ENCODE results near the gene PTPN2. TPM values are rescaled to one million over a fixed set of nuclear protein-coding genes. Genes with fewer than 3 reads are reported as not detected.
"Not testable (repeated sequence)": the region's sequence is repeated elsewhere in the genome, so short reads cannot be mapped to it uniquely, and the experiment has no call there.

Gene PTPN2
- total and polyA plus RNA-seq, 2 donors, result 116 to 155 TPM

DNA sequence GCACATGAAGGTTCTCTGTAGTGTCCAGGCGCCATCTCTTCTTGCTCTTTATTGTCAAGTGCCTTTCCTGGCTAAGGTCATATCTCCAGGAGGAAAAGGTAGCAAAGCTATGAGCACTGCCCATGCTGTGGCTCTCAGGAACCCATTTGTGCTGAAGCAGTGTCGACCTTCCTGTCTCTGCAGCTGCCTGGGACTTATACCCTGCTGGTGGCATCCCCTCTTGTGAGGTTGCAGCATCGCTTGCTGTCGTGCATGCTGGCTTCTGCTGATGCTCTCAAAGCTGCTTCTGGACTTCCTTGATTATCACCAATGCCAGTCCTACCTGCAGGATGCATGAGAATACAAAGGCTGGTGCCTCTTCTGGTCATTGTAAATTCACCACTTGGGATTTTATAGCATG is 22.1 kb upstream of the PTPN2 start:
- DNase-seq (ENCODE audit: low read depth in 6 of 9, low spot score in 9 of 9), result no peak
- Histone ChIP-seq H3K9me3 (ENCODE audit: control insufficient read depth in 2 of 2, insufficient read depth in 1 of 2, low read length in 1 of 2) (peaks cover 0 to 10% of the 10 kb centered on the region in 2 donors), H3K4me3 (ENCODE audit: low read length in 2 of 2) (no peak overlapping the region), H3K27me3 (ENCODE audit: control insufficient read depth in 2 of 2, insufficient read depth in 1 of 2, low read length in 1 of 2) (peaks cover 0 to under 1% of the 10 kb centered on the region in 2 donors), H3K4me1 (ENCODE audit: control insufficient read depth in 2 of 2, insufficient read depth in 2 of 2, low read length in 2 of 2) (peaks cover 0 to 40% of the 10 kb centered on the region in 2 donors), H3K36me3 (ENCODE audit: control insufficient read depth in 2 of 2, insufficient read depth in 2 of 2, low read length in 1 of 2) (no peaks in the 10 kb centered on the region), H3K27ac (ENCODE audit: low read depth in 1 of 2, low read length in 1 of 2) (no peak overlapping the region)
- 93% methylated on average over 4 of the region's 4 CpGs for WGBS

DNA sequence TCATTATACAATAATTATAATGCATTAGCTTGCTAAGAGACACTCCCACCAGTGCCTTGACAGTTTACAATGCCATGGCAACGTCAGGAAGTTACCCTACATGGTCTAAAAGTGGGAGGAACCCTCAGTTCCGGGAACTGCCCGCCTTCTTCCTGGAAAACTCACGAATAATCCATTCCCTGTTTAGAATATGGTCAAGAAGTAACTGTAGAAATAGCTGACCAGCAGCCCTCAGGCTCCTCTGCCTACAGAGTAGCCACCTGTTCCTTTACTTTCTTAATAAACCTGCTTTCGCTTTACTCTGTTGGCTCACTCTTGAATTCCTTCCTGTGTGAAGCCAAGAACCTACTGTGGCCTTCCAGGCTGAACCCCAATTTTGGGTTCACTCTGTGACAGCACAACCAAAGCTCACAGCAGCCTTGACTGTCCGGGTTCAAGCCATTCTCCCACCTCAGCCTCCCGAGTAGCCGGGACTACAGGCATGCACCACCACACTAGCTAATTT is 20.0 kb upstream of the PTPN2 start:
- H3K36me3 ChIP-seq (ENCODE audit: control insufficient read depth in 2 of 2, insufficient read depth in 2 of 2, low read length in 1 of 2), result no peaks in the 10 kb centered on the region
- peak overlapping the region in 1 of 2 donors; percentile 22 for H3K27ac ChIP-seq (ENCODE audit: low read depth in 1 of 2, low read length in 1 of 2)
- DNase-seq (ENCODE audit: low read depth in 6 of 9, low spot score in 9 of 9), result peak in 1 of 9 donors; percentile 57
- WGBS, result 75% methylated on average over 8 of the region's 8 CpGs
- H3K4me1 ChIP-seq (ENCODE audit: control insufficient read depth in 2 of 2, insufficient read depth in 2 of 2, low read length in 2 of 2), result peaks cover 0 to 37% of the 10 kb centered on the region in 2 donors
- H3K27me3 ChIP-seq (ENCODE audit: control insufficient read depth in 2 of 2, insufficient read depth in 1 of 2, low read length in 1 of 2), result no peaks in the 10 kb centered on the region
- peaks cover 0 to 10% of the 10 kb centered on the region in 2 donors for H3K9me3 ChIP-seq (ENCODE audit: control insufficient read depth in 2 of 2, insufficient read depth in 1 of 2, low read length in 1 of 2)
- H3K4me3 ChIP-seq (ENCODE audit: low read length in 2 of 2), result no peak overlapping the region

DNA sequence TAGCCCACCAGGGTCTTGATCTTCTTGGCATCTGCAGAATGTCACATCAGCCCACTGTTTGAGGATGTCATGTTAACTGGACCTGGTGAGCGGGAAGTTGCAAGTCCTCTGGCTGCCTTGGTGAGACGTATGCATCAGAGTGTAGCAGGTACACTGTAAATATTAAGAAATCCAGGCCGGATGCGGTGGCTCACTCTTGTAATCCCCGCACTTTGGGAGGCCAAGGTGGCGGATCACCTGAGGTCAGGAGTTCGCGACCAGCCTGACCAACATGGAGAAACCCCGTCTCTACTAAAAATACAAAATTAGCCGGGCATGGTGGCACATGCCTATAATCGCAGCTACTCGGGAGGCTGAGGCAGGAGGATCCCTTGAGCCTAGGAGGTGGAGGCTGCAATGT is 17.2 kb upstream of the PTPN2 start:
- 97% methylated on average over 12 of the region's 12 CpGs for WGBS
- H3K4me3 ChIP-seq (ENCODE audit: low read length in 2 of 2); H3K27me3 ChIP-seq (ENCODE audit: control insufficient read depth in 2 of 2, insufficient read depth in 1 of 2, low read length in 1 of 2); H3K36me3 ChIP-seq (ENCODE audit: control insufficient read depth in 2 of 2, insufficient read depth in 2 of 2, low read length in 1 of 2); DNase-seq (ENCODE audit: low read depth in 6 of 9, low spot score in 9 of 9); H3K27ac ChIP-seq (ENCODE audit: low read depth in 1 of 2, low read length in 1 of 2): not testable (repeated sequence)
- H3K4me1 ChIP-seq (ENCODE audit: control insufficient read depth in 2 of 2, insufficient read depth in 2 of 2, low read length in 2 of 2), result peaks cover 0 to 20% of the 10 kb centered on the region in 2 donors
- peaks cover 0 to 10% of the 10 kb centered on the region in 2 donors for H3K9me3 ChIP-seq (ENCODE audit: control insufficient read depth in 2 of 2, insufficient read depth in 1 of 2, low read length in 1 of 2)

DNA sequence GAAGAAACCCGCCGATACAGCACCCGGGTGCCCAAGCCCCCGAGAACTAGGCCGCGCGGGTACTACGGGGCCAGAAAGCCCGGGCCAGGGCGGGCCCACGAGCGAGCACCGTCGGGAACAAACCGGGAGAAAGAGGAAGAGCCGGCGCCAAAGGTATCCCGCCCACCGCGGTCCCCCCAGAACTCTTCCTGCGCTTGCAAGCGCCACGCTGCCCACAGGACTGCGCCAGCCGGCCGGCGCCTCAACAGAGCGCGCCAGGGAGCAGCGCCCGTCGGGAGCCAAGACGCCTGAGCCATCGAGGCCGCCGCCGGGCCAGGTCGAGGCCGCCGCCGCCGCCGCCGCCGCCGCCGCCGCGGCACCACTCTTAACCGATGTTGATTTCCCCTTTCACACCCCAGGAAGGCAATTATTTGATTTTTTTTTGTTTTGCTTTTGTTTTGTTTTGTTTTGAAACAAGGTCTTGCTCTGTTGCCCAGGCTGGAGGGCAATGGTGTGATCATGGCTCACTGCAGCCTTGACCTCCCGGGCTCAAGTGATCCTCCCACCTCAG is 12.8 kb upstream of the PTPN2 start:
- DNase-seq (ENCODE audit: low read depth in 6 of 9, low spot score in 9 of 9); H3K27ac ChIP-seq (ENCODE audit: low read depth in 1 of 2, low read length in 1 of 2); H3K36me3 ChIP-seq (ENCODE audit: control insufficient read depth in 2 of 2, insufficient read depth in 2 of 2, low read length in 1 of 2): not testable (repeated sequence)

DNA sequence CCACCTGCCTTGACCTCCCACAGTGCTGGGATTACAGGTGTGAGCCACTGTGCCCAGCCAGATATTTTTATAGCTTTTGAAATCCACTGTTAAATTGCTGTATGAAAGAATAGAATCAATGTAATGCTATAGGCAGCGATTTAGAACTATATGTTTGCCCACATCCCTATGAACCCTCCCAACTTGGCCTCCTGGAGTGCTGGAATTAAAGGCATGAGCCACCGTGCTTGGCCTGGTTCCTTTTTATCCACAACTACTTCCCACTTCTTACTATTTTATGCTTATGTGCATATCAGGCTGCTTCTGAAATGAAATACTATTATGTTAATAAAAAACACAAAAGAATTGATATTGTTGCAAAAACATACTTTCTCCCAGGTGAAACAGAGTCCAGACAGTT is 11.6 kb upstream of the PTPN2 start:
- no peaks in the 10 kb centered on the region for H3K36me3 ChIP-seq (ENCODE audit: control insufficient read depth in 2 of 2, insufficient read depth in 2 of 2, low read length in 1 of 2)
- peaks cover 0 to 10% of the 10 kb centered on the region in 2 donors for H3K27me3 ChIP-seq (ENCODE audit: control insufficient read depth in 2 of 2, insufficient read depth in 1 of 2, low read length in 1 of 2)
- WGBS, result 92% methylated on average over 2 of the region's 2 CpGs
- no peak for DNase-seq (ENCODE audit: low read depth in 6 of 9, low spot score in 9 of 9)
- peaks cover 0 to 5% of the 10 kb centered on the region in 2 donors for H3K9me3 ChIP-seq (ENCODE audit: control insufficient read depth in 2 of 2, insufficient read depth in 1 of 2, low read length in 1 of 2)
- no peak overlapping the region for H3K27ac ChIP-seq (ENCODE audit: low read depth in 1 of 2, low read length in 1 of 2)
- H3K4me1 ChIP-seq (ENCODE audit: control insufficient read depth in 2 of 2, insufficient read depth in 2 of 2, low read length in 2 of 2), result peaks cover 5 to 38% of the 10 kb centered on the region in 2 donors
- H3K4me3 ChIP-seq (ENCODE audit: low read length in 2 of 2), result no peak overlapping the region

More for the DNA sequence above, 12.8 kb upstream of the PTPN2 start:
- WGBS, result 12% methylated on average over 43 of the region's 51 CpGs
- H3K4me3 ChIP-seq (ENCODE audit: low read length in 2 of 2), result peak overlapping the region in 1 of 2 donors; percentile 25
- not testable (repeated sequence) for H3K9me3 ChIP-seq (ENCODE audit: control insufficient read depth in 2 of 2, insufficient read depth in 1 of 2, low read length in 1 of 2); H3K27me3 ChIP-seq (ENCODE audit: control insufficient read depth in 2 of 2, insufficient read depth in 1 of 2, low read length in 1 of 2)
- peaks cover 3 to 33% of the 10 kb centered on the region in 2 donors for H3K4me1 ChIP-seq (ENCODE audit: control insufficient read depth in 2 of 2, insufficient read depth in 2 of 2, low read length in 2 of 2)

DNA sequence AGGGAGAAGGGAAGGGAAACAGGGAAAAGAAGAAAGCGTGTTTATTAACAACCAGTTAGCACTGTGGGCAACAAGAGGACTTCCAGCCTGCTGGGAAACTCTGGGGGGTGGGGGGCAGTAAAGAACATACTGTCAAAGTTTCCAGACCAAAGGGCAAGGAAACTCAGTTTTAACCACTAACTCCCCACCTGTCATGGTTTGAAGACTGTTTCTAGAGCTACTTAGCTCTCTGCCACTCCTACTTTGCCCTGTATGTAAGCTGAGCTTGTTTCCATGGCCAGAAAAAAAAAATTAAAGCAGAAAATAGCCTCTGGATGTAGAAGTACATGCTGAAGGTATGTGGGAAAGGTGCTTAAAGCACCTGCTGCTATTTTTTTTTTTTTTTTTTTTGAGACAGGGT is 11.0 kb upstream of the PTPN2 start:
- Histone ChIP-seq H3K27me3 (ENCODE audit: control insufficient read depth in 2 of 2, insufficient read depth in 1 of 2, low read length in 1 of 2) (peaks cover 0 to 10% of the 10 kb centered on the region in 2 donors), H3K27ac (ENCODE audit: low read depth in 1 of 2, low read length in 1 of 2) (peak overlapping the region in 1 of 2 donors; percentile 61), H3K36me3 (ENCODE audit: control insufficient read depth in 2 of 2, insufficient read depth in 2 of 2, low read length in 1 of 2) (no peaks in the 10 kb centered on the region), H3K9me3 (ENCODE audit: control insufficient read depth in 2 of 2, insufficient read depth in 1 of 2, low read length in 1 of 2) (peaks cover 0 to 11% of the 10 kb centered on the region in 2 donors), H3K4me1 (ENCODE audit: control insufficient read depth in 2 of 2, insufficient read depth in 2 of 2, low read length in 2 of 2) (peaks cover 5 to 40% of the 10 kb centered on the region in 2 donors), H3K4me3 (ENCODE audit: low read length in 2 of 2) (no peak overlapping the region)
- peak in 1 of 9 donors; percentile 60 for DNase-seq (ENCODE audit: low read depth in 6 of 9, low spot score in 9 of 9)
- WGBS, result 88% methylated on average over 1 of the region's 1 CpG

DNA sequence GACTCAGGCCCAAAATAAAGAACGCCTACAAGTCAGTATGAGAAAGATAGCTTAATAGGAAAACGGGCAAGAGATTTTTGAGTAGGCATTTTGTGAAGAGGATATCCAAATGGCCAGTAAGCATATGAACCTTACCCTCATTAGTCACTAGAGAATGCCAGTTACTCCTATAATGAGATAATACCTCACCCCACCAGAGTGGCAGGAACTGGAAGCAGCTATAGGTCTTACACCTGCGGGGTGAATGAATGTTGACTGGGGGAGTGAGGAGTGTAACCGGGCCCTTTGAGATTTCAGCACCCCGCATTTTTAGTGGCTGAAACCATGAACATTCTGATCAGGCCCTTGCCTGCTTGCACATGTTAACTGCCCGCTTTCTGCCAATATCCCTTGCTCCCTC is 7.5 kb upstream of the PTPN2 start:
- H3K27me3 ChIP-seq (ENCODE audit: control insufficient read depth in 2 of 2, insufficient read depth in 1 of 2, low read length in 1 of 2), result no peaks in the 10 kb centered on the region
- H3K36me3 ChIP-seq (ENCODE audit: control insufficient read depth in 2 of 2, insufficient read depth in 2 of 2, low read length in 1 of 2), result no peaks in the 10 kb centered on the region
- WGBS, result 93% methylated on average over 6 of the region's 6 CpGs
- H3K27ac ChIP-seq (ENCODE audit: low read depth in 1 of 2, low read length in 1 of 2), result no peak overlapping the region
- peaks cover 5 to 38% of the 10 kb centered on the region in 2 donors for H3K4me1 ChIP-seq (ENCODE audit: control insufficient read depth in 2 of 2, insufficient read depth in 2 of 2, low read length in 2 of 2)
- no peak for DNase-seq (ENCODE audit: low read depth in 6 of 9, low spot score in 9 of 9)
- peaks cover 0 to 13% of the 10 kb centered on the region in 2 donors for H3K9me3 ChIP-seq (ENCODE audit: control insufficient read depth in 2 of 2, insufficient read depth in 1 of 2, low read length in 1 of 2)
- H3K4me3 ChIP-seq (ENCODE audit: low read length in 2 of 2), result no peak overlapping the region

DNA sequence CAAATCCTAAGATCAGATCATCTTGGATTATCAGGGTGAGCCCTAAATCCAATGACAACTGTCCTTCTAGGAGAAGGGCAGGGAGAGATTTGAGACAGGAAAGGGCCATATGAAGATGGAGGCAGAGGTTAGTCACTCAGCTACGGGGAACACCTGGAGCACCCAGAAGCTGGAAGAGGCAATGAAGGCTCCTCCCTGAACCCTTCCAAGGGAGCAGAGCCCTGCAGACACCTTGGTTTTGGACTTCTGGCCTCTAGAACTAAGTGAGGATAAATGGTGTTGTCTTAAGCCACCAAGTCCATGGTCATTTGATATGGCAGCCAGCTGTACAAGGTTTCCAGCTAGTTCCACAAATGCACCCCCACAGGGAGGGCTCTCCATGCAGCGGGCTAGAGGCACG is 6.9 kb upstream of the PTPN2 start:
- Histone ChIP-seq H3K27ac (ENCODE audit: low read depth in 1 of 2, low read length in 1 of 2) (peak overlapping the region in 1 of 2 donors; percentile 13), H3K4me1 (ENCODE audit: control insufficient read depth in 2 of 2, insufficient read depth in 2 of 2, low read length in 2 of 2) (peaks cover 5 to 38% of the 10 kb centered on the region in 2 donors), H3K27me3 (ENCODE audit: control insufficient read depth in 2 of 2, insufficient read depth in 1 of 2, low read length in 1 of 2) (no peaks in the 10 kb centered on the region), H3K36me3 (ENCODE audit: control insufficient read depth in 2 of 2, insufficient read depth in 2 of 2, low read length in 1 of 2) (no peaks in the 10 kb centered on the region), H3K9me3 (ENCODE audit: control insufficient read depth in 2 of 2, insufficient read depth in 1 of 2, low read length in 1 of 2) (peaks cover 0 to 13% of the 10 kb centered on the region in 2 donors), H3K4me3 (ENCODE audit: low read length in 2 of 2) (no peak overlapping the region)
- 97% methylated on average over 3 of the region's 3 CpGs for WGBS
- DNase-seq (ENCODE audit: low read depth in 6 of 9, low spot score in 9 of 9), result no peak

DNA sequence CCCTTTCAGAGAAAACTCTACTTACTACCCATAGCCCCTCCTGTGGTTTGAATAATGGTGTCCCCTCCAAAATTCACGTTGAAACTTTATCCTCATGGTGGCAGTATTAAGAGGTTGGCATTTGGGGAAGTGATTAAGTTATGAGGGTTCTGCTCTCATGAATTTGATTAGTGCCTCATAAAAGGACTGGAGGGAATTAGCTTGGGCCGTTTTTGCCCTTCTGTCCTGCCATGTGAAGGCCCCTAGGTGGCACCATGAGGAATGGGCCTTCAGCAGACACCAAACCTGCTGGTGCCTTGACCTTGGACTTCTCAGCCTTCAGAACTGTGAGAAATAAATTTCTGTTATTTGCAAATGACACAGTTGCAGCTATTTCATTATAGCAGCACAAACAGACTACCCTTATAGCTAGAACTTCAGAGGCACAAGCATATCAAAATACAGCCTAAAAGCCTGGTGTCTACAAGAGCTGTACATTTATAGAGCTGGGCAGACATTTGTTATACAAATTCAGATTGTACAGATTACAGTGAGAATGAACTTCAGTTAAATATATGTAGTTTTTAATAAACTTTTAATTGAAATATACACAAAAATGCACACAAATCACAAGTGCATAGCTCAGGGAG is 2.6 kb upstream of the PTPN2 start:
- H3K27ac ChIP-seq (ENCODE audit: low read depth in 1 of 2, low read length in 1 of 2), result peak overlapping the region in 1 of 2 donors; percentile 33
- H3K4me1 ChIP-seq (ENCODE audit: control insufficient read depth in 2 of 2, insufficient read depth in 2 of 2, low read length in 2 of 2), result peaks cover 17 to 28% of the 10 kb centered on the region in 2 donors
- no peak overlapping the region for H3K4me3 ChIP-seq (ENCODE audit: low read length in 2 of 2)
- DNase-seq (ENCODE audit: low read depth in 6 of 9, low spot score in 9 of 9), result no peak
- no peaks in the 10 kb centered on the region for H3K27me3 ChIP-seq (ENCODE audit: control insufficient read depth in 2 of 2, insufficient read depth in 1 of 2, low read length in 1 of 2)
- WGBS, result 37% methylated on average over 2 of the region's 2 CpGs
- peaks cover 0 to 3% of the 10 kb centered on the region in 2 donors for H3K36me3 ChIP-seq (ENCODE audit: control insufficient read depth in 2 of 2, insufficient read depth in 2 of 2, low read length in 1 of 2)
- peaks cover 0 to 13% of the 10 kb centered on the region in 2 donors for H3K9me3 ChIP-seq (ENCODE audit: control insufficient read depth in 2 of 2, insufficient read depth in 1 of 2, low read length in 1 of 2)
